ENCODE measurements around the gene CCDC38. TPM values are rescaled to one million over a fixed set of nuclear protein-coding genes. Genes with fewer than 3 reads are reported as not detected.
A peak's percentile ranks its signal among the peaks of the same experiment; 100 is the strongest.

The CCDC38 gene
- total RNA-seq, 4 donors from 2014 or later, result not detected

DNA sequence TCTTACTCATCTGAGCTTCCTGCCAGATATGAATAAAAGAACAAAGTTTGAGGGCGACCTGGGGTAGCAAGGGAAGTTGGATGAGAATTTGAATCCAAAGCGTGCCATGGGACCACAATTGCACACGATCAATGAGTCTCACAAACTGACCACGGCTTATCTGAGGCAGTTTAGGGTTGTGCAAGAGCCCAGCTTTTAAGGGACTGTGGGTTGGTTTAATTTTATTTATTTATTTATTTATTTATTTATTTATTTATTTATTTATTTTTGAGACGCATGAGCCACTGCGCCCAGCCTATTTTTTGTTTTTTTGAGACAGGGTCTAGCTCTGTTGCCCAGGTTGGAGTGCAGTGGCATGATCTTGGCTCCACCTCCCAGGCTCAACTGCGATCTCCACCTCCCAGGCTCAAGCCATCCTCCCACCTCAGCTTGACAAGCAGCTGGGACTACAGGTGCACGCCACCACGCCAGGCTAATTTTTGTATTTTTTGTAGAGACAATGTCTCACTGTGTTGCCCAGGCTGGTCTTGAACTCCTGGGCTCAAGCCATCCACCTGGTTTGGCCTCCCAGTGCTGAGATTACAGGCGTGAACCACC, 1.8 kb upstream of the CCDC38 start:
- no peaks in the 10 kb centered on the region for H3K9me3 ChIP-seq
- WGBS, 2 donors (ENCODE audit: low coverage in 1 of 2), result 88 to 97% methylated on average over 4 of the region's 10 CpGs
- no peak overlapping the region for H3K27ac ChIP-seq
- H3K4me3 ChIP-seq, result no peak overlapping the region
- TF ChIP-seq, protein P1, sequence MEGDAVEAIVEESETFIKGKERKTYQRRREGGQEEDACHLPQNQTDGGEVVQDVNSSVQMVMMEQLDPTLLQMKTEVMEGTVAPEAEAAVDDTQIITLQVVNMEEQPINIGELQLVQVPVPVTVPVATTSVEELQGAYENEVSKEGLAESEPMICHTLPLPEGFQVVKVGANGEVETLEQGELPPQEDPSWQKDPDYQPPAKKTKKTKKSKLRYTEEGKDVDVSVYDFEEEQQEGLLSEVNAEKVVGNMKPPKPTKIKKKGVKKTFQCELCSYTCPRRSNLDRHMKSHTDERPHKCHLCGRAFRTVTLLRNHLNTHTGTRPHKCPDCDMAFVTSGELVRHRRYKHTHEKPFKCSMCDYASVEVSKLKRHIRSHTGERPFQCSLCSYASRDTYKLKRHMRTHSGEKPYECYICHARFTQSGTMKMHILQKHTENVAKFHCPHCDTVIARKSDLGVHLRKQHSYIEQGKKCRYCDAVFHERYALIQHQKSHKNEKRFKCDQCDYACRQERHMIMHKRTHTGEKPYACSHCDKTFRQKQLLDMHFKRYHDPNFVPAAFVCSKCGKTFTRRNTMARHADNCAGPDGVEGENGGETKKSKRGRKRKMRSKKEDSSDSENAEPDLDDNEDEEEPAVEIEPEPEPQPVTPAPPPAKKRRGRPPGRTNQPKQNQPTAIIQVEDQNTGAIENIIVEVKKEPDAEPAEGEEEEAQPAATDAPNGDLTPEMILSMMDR (IDR thresholded peaks at IDR 0.05), result no peak
- TF ChIP-seq EP300 (IDR thresholded peaks at IDR 0.05) (no peak), POLR2AphosphoS5 (IDR thresholded peaks at IDR 0.05) (no peak), POLR2A (IDR thresholded peaks at IDR 0.05) (no peak)
- H3K36me3 ChIP-seq, result no peaks in the 10 kb centered on the region
- H3K4me1 ChIP-seq, result peaks cover 0 to 17% (median 0%) of the 10 kb centered on the region in 3 donors
- no peaks in the 10 kb centered on the region for H3K27me3 ChIP-seq
- no peak for ATAC-seq

- no peaks in the 10 kb centered on the region for H3K36me3 ChIP-seq
- peak within 1 kb of the TSS; percentile 81 to 88 for H3K4me3 ChIP-seq
- no peaks in the 10 kb centered on the region for H3K9me3 ChIP-seq
- ATAC-seq, result peak; percentile 80
- H3K27me3 ChIP-seq, result no peaks in the 10 kb centered on the region
- 0% methylated on average over 1 of the region's 38 CpGs; no CpG with 5 or more reads in 1 of the 2 donors for WGBS, 2 donors (ENCODE audit: low coverage in 1 of 2)
- TF ChIP-seq POLR2AphosphoS5 (IDR thresholded peaks at IDR 0.05) (no peak), POLR2A (IDR thresholded peaks at IDR 0.05) (no peak), EP300 (IDR thresholded peaks at IDR 0.05) (no peak)
- TF ChIP-seq, protein P1 (IDR thresholded peaks at IDR 0.05), result peak in 3 of 4 experiments; percentile 18 to 68 (median 60)
- H3K27ac ChIP-seq, result peak within 1 kb of the TSS; percentile 4 to 93 (median 90)
- peaks cover 0 to 17% (median 0%) of the 10 kb centered on the region in 3 donors for H3K4me1 ChIP-seq
Measured at GRCh38 chr12:95943330-95943842, 972 bp upstream of the CCDC38 start, which contains the start of gene AMDHD1. Gene AMDHD1, plus strand, starts transcription at chr12:95943331. Its CDS starts 68 bp downstream, at chr12:95943399.

DNA sequence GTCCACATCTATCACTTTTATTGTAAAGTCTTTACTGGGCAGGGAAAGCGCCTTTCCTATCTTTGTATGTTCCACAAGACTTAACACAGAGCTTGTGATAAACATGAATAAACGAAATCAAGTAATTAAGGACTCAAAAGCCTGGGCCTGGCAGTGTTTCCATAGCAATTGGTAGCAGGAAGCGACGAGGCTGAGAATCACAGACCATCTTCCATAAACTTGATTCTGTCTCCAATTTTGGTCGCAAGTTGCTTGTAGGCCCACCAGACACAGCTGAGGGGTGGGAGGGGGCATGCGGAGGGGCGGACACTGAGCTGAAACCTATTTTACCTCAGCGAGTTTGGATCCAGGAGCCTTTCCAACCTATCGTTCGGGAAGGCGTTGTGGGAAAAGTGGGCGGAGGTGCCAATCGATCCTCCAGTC, 302 bp downstream of the CCDC38 start:
- peak overlapping the region in 3 of 4 donors; percentile 89 to 93 (median 92) for H3K27ac ChIP-seq
- no peaks in the 10 kb centered on the region for H3K27me3 ChIP-seq
- ATAC-seq, result no peak
- 0 to 22% methylated on average over 4 to 7 of the region's 13 CpGs for WGBS, 2 donors (ENCODE audit: low coverage in 1 of 2)
- H3K4me3 ChIP-seq, result peak overlapping the region; percentile 81 to 88
- no peaks in the 10 kb centered on the region for H3K9me3 ChIP-seq
- peaks cover 0 to 17% (median 0%) of the 10 kb centered on the region in 3 donors for H3K4me1 ChIP-seq
- no peaks in the 10 kb centered on the region for H3K36me3 ChIP-seq
- TF ChIP-seq POLR2AphosphoS5 (IDR thresholded peaks at IDR 0.05) (no peak), POLR2A (IDR thresholded peaks at IDR 0.05) (no peak), EP300 (IDR thresholded peaks at IDR 0.05) (no peak)
- TF ChIP-seq, protein P1 (IDR thresholded peaks at IDR 0.05), result no peak

- no peaks in the 10 kb centered on the region for H3K36me3 ChIP-seq
- H3K4me3 ChIP-seq, result no peak overlapping the region
- TF ChIP-seq POLR2AphosphoS5 (IDR thresholded peaks at IDR 0.05) (no peak), EP300 (IDR thresholded peaks at IDR 0.05) (no peak), POLR2A (IDR thresholded peaks at IDR 0.05) (no peak)
- TF ChIP-seq, protein P1 (IDR thresholded peaks at IDR 0.05), result no peak
- no peaks in the 10 kb centered on the region for H3K27me3 ChIP-seq
- 75 to 85% methylated on average over 4 to 6 of the region's 6 CpGs for WGBS, 2 donors (ENCODE audit: low coverage in 1 of 2)
- ATAC-seq, result no peak
- no peaks in the 10 kb centered on the region for H3K9me3 ChIP-seq
- no peak overlapping the region for H3K27ac ChIP-seq
- peaks cover 0 to 17% (median 0%) of the 10 kb centered on the region in 3 donors for H3K4me1 ChIP-seq
Measured at GRCh38 chr12:95940514-95940913, 1.9 kb downstream of the CCDC38 start.

- no peak for ATAC-seq
- H3K4me1 ChIP-seq, result no peaks in the 10 kb centered on the region
- TF ChIP-seq, protein P1 (IDR thresholded peaks at IDR 0.05), result no peak
- TF ChIP-seq POLR2AphosphoS5 (IDR thresholded peaks at IDR 0.05) (no peak), EP300 (IDR thresholded peaks at IDR 0.05) (no peak), POLR2A (IDR thresholded peaks at IDR 0.05) (no peak)
- H3K36me3 ChIP-seq, result no peaks in the 10 kb centered on the region
- 48 to 83% methylated on average over 2 to 3 of the region's 3 CpGs for WGBS, 2 donors (ENCODE audit: low coverage in 1 of 2)
- no peaks in the 10 kb centered on the region for H3K9me3 ChIP-seq
- no peak overlapping the region for H3K27ac ChIP-seq
- no peaks in the 10 kb centered on the region for H3K27me3 ChIP-seq
- no peak overlapping the region for H3K4me3 ChIP-seq
Measured at GRCh38 chr12:95922231-95922630, 20.2 kb downstream of the CCDC38 start.
